RCC 7860 (cell line): ENCODE data around the gene IFIT2.
A peak's percentile ranks its signal among the peaks of the same experiment; 100 is the strongest.

ENCODE experiments used
- DNase-seq: peaks from one replicate; pipeline ENCODE4 v3.0.0-alpha.2; 2015; ENCODE audit warnings: low spot score
- FAIRE-seq: peaks from 2 replicates; lab custom pipeline; 2012; peaks lifted over from hg19 to GRCh38; lab: Jason Lieb, UNC

IFIT2 gene

DNA sequence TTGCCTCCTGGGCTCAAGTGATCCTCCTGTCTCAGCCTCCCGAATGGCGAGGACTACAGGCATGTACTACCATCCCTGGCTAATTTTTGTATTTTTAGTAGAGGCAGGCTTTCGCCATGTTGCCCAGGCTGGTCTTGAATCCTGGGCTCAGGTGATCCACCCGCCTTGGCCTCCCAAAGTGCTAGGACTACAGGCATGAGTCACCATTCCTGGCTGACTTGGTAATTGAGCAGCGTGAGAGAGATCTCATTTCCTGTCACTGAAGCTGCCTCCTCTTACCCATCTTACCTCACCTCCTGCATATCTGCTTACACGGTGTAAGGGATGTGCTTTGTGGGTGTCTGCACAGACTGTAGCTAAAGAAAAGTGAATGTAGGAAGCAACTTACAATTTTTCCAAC lies 35.6 kb downstream of the IFIT2 start:
- DNase-seq = peak; percentile 89

DNA sequence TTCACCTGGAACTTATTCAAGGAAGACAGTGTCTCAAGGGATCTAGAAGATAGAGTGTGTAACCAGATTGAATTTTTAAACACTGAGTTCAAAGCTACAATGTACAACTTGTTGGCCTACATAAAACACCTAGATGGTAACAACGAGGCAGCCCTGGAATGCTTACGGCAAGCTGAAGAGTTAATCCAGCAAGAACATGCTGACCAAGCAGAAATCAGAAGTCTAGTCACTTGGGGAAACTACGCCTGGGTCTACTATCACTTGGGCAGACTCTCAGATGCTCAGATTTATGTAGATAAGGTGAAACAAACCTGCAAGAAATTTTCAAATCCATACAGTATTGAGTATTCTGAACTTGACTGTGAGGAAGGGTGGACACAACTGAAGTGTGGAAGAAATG lies 36.9 kb downstream of the IFIT2 start:
- no peak for DNase-seq
- FAIRE-seq = no peak

More for the DNA sequence above, 35.6 kb downstream of the IFIT2 start:
- peak; percentile 82 for FAIRE-seq

DNA sequence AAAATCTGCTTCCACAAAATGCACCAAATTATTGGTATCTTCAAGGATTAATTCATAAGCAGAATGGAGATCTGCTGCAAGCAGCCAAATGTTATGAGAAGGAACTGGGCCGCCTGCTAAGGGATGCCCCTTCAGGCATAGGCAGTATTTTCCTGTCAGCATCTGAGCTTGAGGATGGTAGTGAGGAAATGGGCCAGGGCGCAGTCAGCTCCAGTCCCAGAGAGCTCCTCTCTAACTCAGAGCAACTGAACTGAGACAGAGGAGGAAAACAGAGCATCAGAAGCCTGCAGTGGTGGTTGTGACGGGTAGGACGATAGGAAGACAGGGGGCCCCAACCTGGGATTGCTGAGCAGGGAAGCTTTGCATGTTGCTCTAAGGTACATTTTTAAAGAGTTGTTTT lies 38.0 kb downstream of the IFIT2 start:
- DNase-seq (no peak), FAIRE-seq (no peak)

DNA sequence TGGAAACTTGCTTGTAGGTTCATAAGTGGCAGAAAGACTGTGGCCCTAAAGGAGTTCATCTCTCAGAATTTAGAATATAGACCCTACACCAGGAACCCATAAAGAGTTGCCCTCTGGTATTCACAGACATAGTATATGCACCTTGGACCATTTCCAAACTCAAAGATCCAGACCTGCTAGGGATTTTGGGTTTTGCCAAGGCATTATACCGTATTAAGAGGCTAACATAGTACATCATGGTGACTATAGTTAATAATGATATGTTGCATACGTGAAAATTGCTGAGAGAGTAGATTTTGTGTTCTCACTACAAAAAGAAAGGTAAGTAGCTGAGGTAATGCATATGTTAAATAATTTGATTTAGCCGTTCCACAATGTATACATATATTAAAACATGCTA lies 39.8 kb downstream of the IFIT2 start:
- FAIRE-seq (no peak), DNase-seq (no peak)

DNA sequence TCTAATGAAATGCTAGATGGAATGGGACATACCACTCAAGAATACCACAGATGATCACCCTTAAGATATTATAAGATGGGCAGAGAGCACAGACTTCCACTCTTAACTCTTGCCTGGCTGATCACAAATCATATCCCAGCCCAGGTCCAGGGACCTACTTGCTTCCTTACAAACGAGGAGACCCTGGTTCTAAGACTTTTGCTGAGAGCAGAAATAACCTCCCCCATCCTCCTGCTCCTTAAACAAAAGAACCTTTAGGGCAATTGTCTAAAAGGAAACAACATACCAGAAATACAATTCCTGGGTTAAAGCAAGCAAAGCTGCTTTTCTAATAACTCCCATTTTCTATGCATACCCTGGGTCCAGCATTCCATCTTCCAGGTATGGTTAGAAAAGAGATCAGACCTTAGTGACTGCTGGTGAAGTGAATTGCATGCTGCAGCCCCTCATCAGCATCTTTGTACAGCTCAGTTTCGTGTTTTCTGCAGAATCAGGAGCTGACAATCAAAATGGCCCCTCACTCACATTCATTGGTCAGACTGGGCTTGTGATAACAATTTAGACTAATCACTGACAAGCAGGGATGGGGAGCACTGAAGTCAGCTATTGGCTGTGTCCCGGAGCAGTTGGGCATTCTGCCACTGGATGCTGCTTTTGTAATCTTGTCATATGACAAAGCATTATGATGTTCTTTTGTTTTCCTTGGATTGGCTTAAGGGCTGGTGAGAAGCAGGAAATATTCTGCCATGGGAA lies 40.5 kb downstream of the IFIT2 start:
- peak; percentile 21 for DNase-seq
- no peak for FAIRE-seq

DNA sequence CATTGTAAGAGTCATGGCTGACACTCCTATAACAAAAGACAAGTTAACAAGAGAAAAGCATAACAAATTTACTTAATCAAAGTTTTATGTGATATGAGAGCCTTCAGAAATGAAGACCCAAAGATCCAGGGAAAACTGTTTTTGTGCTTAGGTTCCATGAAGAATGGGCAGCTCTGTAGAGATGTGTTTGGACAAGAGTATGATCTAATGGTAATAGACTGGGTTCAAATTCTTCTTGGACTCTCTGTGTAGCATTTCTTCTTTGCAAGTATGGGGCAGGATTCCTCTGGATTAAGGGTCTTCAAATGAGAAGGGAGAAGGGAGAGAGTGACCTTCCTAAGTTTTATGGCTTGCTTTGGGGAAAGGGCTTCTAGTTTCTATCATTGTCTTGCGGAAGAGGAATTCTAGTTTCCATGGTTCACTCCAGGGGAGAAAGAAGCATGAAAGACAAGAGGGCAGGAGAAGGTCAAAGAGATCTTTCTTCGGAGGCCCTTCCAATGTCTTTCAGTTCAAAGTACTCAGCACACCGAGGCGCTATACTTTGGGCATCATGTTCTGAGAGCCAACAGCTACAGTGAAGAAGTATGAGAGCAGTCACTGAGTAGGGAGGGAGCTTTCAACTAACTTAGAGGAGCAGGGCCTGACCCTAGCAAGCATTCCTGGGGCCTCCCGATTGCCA lies 41.4 kb downstream of the IFIT2 start:
- DNase-seq = no peak
- FAIRE-seq = no peak

DNA sequence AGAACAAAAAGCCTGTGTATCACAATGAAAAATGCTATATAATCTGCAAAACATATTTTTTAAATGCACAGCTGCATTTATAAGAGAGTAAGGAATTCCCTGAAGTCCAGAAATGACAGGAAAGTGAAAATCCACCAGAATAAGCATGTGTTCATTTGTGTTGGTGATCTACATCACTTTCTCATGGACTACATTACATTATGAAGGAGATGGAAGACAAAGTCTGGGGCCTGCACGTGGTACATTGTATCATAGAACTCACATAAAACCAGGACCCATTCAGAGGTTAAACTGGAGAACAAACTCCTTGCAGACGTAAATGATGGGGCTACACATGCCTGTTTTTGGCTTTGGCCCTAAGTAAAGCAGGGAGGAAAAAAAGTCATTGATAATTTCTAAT lies 42.3 kb downstream of the IFIT2 start:
- DNase-seq = no peak
- no peak for FAIRE-seq

DNA sequence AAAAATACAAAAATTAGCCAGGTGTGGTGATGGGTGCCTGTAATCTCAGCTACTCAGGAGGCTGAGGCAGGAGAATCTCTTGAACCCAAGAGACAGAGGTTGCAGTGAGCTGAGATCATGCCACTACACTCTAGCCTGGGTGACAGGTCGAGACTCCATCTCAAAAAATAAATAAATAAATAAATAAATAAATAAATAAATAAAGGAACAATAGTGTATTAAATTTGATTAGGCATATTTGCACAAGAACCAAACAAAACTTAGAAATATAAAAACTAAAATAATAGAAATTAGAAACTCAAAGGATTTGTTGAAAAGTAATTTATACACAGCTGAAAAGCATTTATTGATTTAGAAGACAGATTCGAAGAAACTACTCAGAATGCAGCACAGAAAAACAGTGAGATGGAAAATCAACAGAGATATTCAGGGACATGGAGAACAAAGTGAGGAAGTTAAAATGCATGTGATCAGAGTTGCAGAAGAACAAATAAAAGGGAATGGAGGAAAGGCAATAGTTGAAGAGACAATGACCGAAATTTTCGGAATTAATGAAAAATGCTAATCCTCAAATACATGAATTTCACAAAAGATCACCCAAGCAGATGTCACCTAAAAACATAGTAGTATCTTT lies 43.6 kb downstream of the IFIT2 start:
- FAIRE-seq (no peak), DNase-seq (no peak)

DNA sequence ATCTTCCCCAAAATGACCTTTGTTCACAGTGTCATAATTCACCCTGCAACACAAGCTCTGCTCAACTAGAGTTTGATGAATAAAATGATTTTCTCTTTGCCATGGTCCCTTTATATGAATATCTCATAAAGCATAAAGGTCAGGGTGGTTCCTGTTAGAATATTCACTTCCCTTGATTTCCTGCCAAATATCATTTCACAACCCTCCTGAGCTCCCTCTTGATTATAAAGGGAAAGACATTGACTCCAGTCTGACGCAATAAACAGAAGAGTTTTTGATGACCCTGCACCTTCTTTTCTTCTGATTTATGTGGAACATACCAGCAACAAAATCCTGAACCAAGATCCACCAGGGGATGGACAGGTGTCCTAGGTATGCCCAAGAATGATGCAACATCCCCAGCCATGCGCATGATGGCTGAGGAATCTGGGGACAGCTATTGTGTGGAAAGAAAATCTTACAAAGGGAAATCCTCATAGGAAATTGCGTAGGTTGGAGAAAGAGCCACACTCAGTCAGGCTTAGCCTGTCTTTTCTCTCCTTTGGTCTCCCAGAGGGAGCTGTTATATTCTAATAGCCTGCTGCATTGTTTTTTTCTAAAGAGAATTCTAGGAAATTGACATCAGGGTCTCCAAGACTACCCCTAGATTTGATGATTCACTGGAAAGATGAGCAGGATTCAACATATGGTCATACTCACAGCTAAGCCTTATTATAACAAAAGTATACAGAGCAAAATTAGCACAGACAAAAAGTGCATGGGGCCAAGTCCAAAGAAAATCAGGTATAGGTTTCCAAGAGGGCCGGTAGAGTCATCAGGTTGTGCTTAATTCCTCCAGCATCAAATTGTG lies 44.8 kb downstream of the IFIT2 start:
- FAIRE-seq (no peak), DNase-seq (no peak)

DNA sequence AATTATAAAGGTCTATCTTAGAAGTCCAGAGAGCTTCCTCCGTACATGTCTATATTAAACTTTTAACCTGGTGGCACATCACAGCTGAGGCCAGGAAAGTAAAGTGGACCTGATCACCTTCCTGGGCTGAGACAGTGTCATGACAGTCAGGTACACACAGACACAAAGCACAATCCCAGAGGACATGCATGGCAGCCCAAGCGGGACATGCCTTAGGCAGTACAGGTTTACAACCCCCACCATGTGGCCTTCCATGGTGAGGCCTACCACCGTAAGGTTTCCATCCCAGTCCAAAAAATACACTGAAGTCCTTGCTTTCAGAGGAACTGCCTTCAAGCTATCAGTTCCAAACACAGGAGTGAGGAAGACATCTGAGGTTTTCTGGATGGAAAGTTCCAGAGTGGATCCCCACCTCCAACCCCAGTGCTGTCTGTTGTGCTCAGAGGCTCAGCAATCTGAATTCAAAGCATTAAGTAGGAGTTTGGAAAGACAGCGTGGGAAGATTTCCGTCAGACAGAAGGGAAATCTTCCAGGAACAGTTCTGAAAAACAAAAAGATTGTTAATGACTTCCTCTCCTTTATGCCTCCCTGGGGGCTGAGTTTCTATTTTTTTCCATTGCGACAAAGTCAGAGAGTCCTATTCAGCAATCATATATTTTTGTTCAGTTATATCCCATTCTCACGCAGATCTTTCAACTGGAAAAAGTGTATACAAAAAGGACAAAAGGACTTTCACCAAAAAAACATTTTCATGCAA lies 46.0 kb downstream of the IFIT2 start:
- FAIRE-seq = no peak
- DNase-seq = no peak

DNA sequence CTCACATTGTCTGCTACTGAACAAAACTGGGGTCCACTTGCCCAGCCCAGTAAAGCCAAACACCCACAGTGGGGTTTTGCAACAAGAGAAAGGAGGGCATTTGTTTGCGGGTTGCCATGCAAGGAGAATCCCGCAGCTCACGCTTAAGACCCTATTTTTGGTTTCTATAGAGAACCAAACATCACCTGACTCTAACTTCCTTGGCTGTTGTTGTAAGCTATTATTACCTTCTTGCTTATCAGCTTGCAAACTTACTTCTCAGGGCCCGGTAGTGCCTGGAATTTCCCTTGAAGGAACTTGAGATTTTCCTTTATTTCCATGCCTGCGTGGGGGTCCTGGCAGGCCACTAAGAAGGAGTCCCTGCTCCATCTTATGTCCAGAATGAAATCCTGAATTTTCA lies 46.6 kb downstream of the IFIT2 start:
- DNase-seq (no peak), FAIRE-seq (no peak)

DNA sequence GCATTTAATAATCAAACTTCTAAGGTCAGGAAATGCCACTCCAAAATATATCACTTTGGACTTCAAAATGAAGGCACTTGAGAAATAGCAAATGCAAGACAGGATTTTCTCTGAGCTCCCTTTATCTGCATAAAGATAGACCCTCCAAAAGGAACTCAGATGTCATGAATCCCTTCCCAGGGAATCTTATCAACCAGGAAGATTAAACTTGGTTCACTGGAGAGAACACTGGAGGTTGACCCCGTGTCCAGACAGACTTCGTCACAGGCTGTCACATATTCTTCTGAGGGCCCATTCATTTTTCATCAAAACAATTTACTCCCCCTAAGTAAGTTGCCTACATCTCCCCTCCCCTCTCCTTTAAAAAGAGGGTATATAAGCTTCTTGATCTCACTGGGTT lies 47.1 kb downstream of the IFIT2 start:
- DNase-seq = no peak
- FAIRE-seq = no peak

DNA sequence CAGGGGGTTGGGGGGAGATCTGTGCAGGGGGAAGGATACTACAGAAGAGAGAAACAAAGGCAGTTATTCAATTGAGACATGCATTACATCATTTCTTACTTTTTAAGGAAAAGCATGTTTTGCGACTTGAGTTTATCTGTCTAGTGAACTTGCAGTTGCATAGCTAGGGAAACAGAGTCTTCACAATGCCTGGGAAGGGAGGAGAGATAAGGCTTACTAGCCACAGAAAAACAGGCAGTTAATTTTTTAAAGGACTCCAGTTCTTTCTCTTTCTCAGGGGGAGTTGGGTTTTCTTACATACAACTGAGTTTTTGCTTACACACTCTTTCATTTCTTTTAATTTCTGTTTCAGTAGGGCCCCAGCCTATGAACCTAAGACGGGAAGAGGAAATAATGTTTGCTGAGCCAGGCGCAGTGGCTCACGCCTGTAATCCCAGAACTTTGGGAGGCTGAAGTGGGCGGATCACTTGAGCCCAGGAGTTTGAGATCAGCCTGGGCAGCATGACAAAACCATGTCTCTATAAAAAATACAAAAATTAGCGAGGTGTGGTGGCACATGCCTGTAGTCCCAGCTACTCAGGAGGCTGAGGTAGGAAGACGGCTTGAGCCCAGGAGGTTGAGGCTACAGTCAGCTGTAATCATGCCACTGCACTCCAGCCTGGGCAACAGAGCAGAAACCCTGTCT lies 48.9 kb downstream of the IFIT2 start:
- DNase-seq (peak; percentile 59), FAIRE-seq (peak; percentile 68)

DNA sequence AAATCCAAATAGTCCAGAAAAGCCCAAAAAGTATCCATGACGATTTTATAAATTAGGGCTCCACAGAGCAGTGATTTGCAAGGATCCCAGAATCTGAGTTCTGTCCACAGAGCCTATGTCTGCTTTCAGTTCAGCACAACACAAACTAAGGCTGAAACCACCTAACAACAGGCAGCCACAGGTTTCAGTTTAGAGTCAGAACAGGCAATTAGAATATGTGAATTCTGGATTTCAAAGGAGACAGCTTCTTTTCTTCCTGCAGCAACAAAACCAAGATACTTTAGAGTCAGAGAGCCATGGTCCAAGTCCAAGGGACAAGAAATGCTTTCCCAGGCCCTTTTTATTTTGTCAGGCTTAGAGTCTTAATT lies 49.5 kb downstream of the IFIT2 start:
- DNase-seq (peak; percentile 51), FAIRE-seq (no peak)

DNA sequence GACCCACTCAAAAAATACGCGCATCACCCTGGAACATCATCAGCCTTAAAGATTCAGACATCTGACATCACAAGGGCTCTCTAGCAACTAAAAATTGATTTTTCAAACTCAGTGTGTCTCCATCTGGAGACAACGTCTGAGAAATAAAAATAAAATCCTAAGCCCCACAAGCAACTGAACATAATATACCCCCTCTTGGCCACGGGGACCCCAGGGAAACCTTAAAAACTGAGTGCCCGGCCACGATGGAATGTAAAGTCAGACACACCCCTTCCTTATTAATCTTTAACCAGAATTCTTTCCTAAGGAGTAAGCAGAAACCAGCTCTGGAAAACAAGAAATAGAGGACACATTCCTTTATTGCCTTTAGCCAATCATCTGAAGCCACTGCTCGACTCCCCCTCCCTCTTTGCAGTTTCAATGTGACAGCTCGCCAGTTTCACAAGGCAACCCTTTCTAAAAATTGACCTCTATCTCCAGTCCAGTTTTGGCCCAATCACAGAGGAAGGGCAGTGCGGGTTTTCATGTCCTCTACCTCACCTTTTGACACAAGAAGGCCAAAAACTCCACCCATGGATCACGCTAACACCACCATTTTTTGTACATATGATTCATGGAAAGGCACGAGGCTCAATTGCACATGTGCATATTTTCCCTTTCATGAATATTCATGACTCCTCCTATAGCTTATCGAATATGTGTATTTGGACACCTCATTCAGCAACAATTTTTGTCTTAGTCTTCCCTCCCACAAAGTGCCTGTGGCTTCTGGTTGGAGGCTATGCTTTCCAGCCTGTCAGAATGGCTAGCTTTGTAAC lies 50.1 kb downstream of the IFIT2 start:
- DNase-seq (peak; percentile 97), FAIRE-seq (peak; percentile 96)

DNA sequence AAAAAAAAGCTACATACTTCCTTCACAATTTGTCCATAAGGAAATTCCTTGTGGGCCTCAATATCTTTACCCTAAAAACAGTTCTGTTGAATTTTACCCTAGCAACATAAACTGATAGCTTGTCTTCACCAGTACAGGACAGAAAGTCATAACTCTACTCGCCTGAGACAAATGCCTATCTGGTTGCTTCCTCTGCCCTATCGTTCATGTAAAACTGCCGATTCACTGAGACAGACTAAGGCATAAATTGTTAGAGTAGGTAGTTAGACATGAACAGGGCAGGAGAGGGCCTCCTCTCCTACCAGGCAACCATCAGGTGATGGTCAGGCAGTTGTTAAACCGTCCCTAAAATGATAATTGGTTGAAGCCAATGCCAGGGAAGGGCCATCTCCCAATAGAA lies 51.0 kb downstream of the IFIT2 start:
- FAIRE-seq (no peak), DNase-seq (no peak)

DNA sequence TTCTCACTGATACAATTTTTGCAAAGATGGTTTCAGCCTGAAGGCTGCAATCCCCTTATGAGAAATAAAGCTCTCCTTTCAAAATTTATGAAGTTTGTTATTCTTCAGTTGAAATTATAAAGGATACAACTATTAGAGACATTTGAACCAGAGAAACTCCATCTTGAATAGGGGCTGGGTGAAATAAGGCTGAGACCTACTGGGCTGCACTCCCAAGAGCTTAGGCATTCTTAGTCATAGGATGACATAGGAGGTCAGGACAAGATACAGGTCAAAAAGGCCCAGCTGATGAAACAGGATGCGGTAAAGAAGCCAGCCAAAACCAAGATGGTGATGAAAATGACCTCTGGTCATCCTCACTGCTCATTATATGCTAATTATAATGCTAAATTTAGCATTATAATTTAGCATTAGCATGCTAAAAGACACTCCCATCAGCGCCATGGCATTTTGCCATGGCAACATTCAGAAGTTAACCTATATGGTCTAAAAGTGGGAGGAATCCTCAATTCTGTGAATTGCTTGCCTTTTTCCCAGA lies 53.6 kb downstream of the IFIT2 start:
- peak; percentile 84 for FAIRE-seq

DNA sequence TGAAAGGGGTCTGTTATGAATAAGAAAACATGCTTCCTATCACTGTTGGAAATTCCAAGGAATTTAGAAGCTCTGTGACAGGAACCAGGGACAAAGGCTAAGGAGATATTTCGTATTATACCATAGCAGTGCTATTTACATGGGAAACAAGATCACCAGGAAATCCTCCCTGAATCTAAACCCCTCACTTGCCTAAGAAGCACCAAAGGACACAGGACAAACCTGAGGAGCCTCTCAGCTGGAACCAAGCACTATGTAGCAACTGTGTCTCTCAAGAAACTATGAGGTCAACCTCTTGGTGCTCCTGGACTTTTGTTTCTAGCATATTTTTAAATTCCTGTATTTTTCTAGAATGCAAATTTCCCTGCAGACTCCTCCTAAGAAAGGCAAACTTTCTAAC lies 55.2 kb downstream of the IFIT2 start:
- no peak for FAIRE-seq
- no peak for DNase-seq

More for the DNA sequence above, 53.6 kb downstream of the IFIT2 start:
- peak; percentile 74 for DNase-seq

DNA sequence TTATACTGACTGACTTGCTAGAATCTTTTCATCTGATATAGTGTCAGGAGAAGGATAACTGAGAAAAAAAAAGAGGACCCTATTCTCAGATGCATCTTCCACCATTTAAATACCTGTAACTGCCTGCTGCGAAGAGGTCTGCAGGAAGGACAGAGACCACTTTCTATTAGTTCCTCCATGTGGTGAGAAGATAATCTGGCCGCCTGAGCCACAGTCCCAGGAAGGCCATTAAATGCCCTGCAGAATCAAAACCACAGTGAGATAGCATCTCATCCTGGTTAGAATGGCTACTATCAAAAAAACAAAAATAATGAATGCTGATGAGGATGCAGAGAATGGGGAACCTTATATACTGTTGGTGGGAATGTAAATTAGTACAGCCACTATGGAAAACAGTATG lies 56.1 kb downstream of the IFIT2 start:
- DNase-seq (no peak), FAIRE-seq (no peak)
